GM19452 (cell line): ENCODE measurements around the gene HTR4.
"Not testable (repeated sequence)": the region's sequence is repeated elsewhere in the genome, so short reads cannot be mapped to it uniquely, and the experiment has no call there.

Experiments used
- ATAC-seq: cut with Tn5 transposase; IDR thresholded peaks from one replicate; pipeline ENCODE4 v1.9.1; 2021; ENCODE audit not compliant: unreplicated experiment

Gene HTR4

GRCh38 chr5:148482697-148483462 is 171.4 kb downstream of the HTR4 start:
- peak; percentile 90 for ATAC-seq

- ATAC-seq, result no peak
Measured at GRCh38 chr5:148482196-148482595, 172.1 kb downstream of the HTR4 start.

- ATAC-seq, result no peak
Measured at GRCh38 chr5:148477429-148477828, 176.9 kb downstream of the HTR4 start.

GRCh38 chr5:148476302-148476701 is 178.0 kb downstream of the HTR4 start:
- ATAC-seq, result no peak

- ATAC-seq, result no peak
Measured at GRCh38 chr5:148474025-148474511, 180.3 kb downstream of the HTR4 start.

GRCh38 chr5:148471379-148471778 is 182.9 kb downstream of the HTR4 start:
- no peak for ATAC-seq

- ATAC-seq, result no peak
Measured at GRCh38 chr5:148469501-148469935, 184.8 kb downstream of the HTR4 start.

- not testable (repeated sequence) for ATAC-seq
Measured at GRCh38 chr5:148468746-148469145, 185.6 kb downstream of the HTR4 start.

- ATAC-seq, result no peak
Measured at GRCh38 chr5:148467958-148468357, 186.4 kb downstream of the HTR4 start.

GRCh38 chr5:148466236-148466580 is 188.1 kb downstream of the HTR4 start:
- ATAC-seq, result no peak

GRCh38 chr5:148465381-148466235 is 188.7 kb downstream of the HTR4 start:
- ATAC-seq, result no peak

- no peak for ATAC-seq
Measured at GRCh38 chr5:148459669-148460068, 194.7 kb downstream of the HTR4 start.

GRCh38 chr5:148458036-148458888 is 196.1 kb downstream of the HTR4 start:
- ATAC-seq, result no peak

GRCh38 chr5:148457183-148457620 is 197.1 kb downstream of the HTR4 start:
- ATAC-seq, result peak; percentile 64

- no peak for ATAC-seq
Measured at GRCh38 chr5:148455185-148455584, 199.1 kb downstream of the HTR4 start.

GRCh38 chr5:148454576-148454975 is 199.8 kb downstream of the HTR4 start:
- ATAC-seq, result no peak

GRCh38 chr5:148452499-148453193 is 201.7 kb downstream of the HTR4 start:
- no peak for ATAC-seq

- no peak for ATAC-seq
Measured at GRCh38 chr5:148446611-148447010, 207.7 kb downstream of the HTR4 start.

GRCh38 chr5:148445578-148445977 is 208.7 kb downstream of the HTR4 start:
- ATAC-seq, result no peak

GRCh38 chr5:148443998-148444397 is 210.3 kb downstream of the HTR4 start:
- ATAC-seq, result peak; percentile 94
